ENCODE measurements around the gene MPP4. TPM values are rescaled to one million over a fixed set of nuclear protein-coding genes. Genes with fewer than 3 reads are reported as not detected.

Gene MPP4
- total RNA-seq: not detected

- H3K9me3 Mint-ChIP-seq: no peaks in the 10 kb centered on the region
- DNase-seq (no peak), ATAC-seq (replicated peaks in 1 of 2) (no peak)
- no peaks in the 10 kb centered on the region for H3K27me3 Mint-ChIP-seq (ENCODE audit: low read depth)
- no peak within 1 kb of the TSS for H3K27ac Mint-ChIP-seq
- H3K4me1 Mint-ChIP-seq (ENCODE audit: low read depth): peaks cover 8% of the 10 kb centered on the region
- no peaks in the 10 kb centered on the region for H3K36me3 Mint-ChIP-seq (ENCODE audit: insufficient read depth in 2 of 2)
- H3K4me3 Mint-ChIP-seq: no peak within 1 kb of the TSS
These were observed at the start of gene MPP4 for GRCh38 chr2:201698588-201699226. MPP4 (minus strand) TSS chr2:201698644; CDS start chr2:201693954, 4,690 bp downstream.

- H3K36me3 Mint-ChIP-seq (ENCODE audit: insufficient read depth in 2 of 2): peaks cover 1 to 2% of the 10 kb centered on the region in 2 donors
- no peaks in the 10 kb centered on the region for H3K4me1 Mint-ChIP-seq (ENCODE audit: low read depth)
- no peaks in the 10 kb centered on the region for H3K27me3 Mint-ChIP-seq (ENCODE audit: low read depth)
- H3K27ac Mint-ChIP-seq: no peak overlapping the region
- no peaks in the 10 kb centered on the region for H3K9me3 Mint-ChIP-seq
- ATAC-seq (replicated peaks in 1 of 2): no peak
- H3K4me3 Mint-ChIP-seq: no peak overlapping the region
- no peak for DNase-seq
These were observed 48.1 kb upstream of the MPP4 start for GRCh38 chr2:201746551-201746950.

GRCh38 chr2:201735486-201735885 is 37.0 kb upstream of the MPP4 start:
- peaks cover 13% of the 10 kb centered on the region for H3K4me1 Mint-ChIP-seq (ENCODE audit: low read depth)
- ATAC-seq (replicated peaks in 1 of 2) (no peak), DNase-seq (no peak)
- no peak overlapping the region for H3K27ac Mint-ChIP-seq
- no peak overlapping the region for H3K4me3 Mint-ChIP-seq
- H3K27me3 Mint-ChIP-seq (ENCODE audit: low read depth): no peaks in the 10 kb centered on the region
- peaks cover 0 to 4% of the 10 kb centered on the region in 2 donors for H3K9me3 Mint-ChIP-seq
- peaks cover 0 to 13% of the 10 kb centered on the region in 2 donors for H3K36me3 Mint-ChIP-seq (ENCODE audit: insufficient read depth in 2 of 2)

GRCh38 chr2:201734111-201734510 is 35.7 kb upstream of the MPP4 start:
- H3K27ac Mint-ChIP-seq: no peak overlapping the region
- no peak for ATAC-seq (replicated peaks in 1 of 2)
- H3K36me3 Mint-ChIP-seq (ENCODE audit: insufficient read depth in 2 of 2): peaks cover 0 to 13% of the 10 kb centered on the region in 2 donors
- H3K4me3 Mint-ChIP-seq: no peak overlapping the region
- H3K9me3 Mint-ChIP-seq: peaks cover 0 to 4% of the 10 kb centered on the region in 2 donors
- H3K4me1 Mint-ChIP-seq (ENCODE audit: low read depth): peaks cover 13% of the 10 kb centered on the region
- no peak for DNase-seq
- no peaks in the 10 kb centered on the region for H3K27me3 Mint-ChIP-seq (ENCODE audit: low read depth)

- H3K4me3 Mint-ChIP-seq: no peak overlapping the region
- H3K36me3 Mint-ChIP-seq (ENCODE audit: insufficient read depth in 2 of 2): peaks cover 0 to 13% of the 10 kb centered on the region in 2 donors
These were observed 35.1 kb upstream of the MPP4 start for GRCh38 chr2:201733544-201733943.

GRCh38 chr2:201730651-201731285 is 32.3 kb upstream of the MPP4 start:
- Mint-ChIP-seq H3K36me3 (ENCODE audit: insufficient read depth in 2 of 2) (peaks cover 0 to 7% of the 10 kb centered on the region in 2 donors), H3K27ac (peak overlapping the region; percentile 65), H3K4me1 (ENCODE audit: low read depth) (peaks cover 13% of the 10 kb centered on the region), H3K27me3 (ENCODE audit: low read depth) (no peaks in the 10 kb centered on the region), H3K9me3 (peaks cover 0 to 3% of the 10 kb centered on the region in 2 donors), H3K4me3 (peak overlapping the region in 1 of 2 donors; percentile 37)
- peak; percentile 5 to 21 for DNase-seq
- peak; percentile 92 to 94 for ATAC-seq (replicated peaks in 1 of 2)

More at GRCh38 chr2:201733544-201733943, 35.1 kb upstream of the MPP4 start:
- no peak for ATAC-seq (replicated peaks in 1 of 2)
- DNase-seq: no peak
- H3K9me3 Mint-ChIP-seq: peaks cover 0 to 4% of the 10 kb centered on the region in 2 donors
- peaks cover 13% of the 10 kb centered on the region for H3K4me1 Mint-ChIP-seq (ENCODE audit: low read depth)
- H3K27me3 Mint-ChIP-seq (ENCODE audit: low read depth): no peaks in the 10 kb centered on the region
- H3K27ac Mint-ChIP-seq: no peak overlapping the region

- DNase-seq: no peak
- H3K27ac Mint-ChIP-seq: no peak overlapping the region
- peaks cover 2 to 16% of the 10 kb centered on the region in 2 donors for H3K36me3 Mint-ChIP-seq (ENCODE audit: insufficient read depth in 2 of 2)
- no peaks in the 10 kb centered on the region for H3K27me3 Mint-ChIP-seq (ENCODE audit: low read depth)
- no peaks in the 10 kb centered on the region for H3K4me1 Mint-ChIP-seq (ENCODE audit: low read depth)
- no peak overlapping the region for H3K4me3 Mint-ChIP-seq
- peaks cover 0 to 2% of the 10 kb centered on the region in 2 donors for H3K9me3 Mint-ChIP-seq
- no peak for ATAC-seq (replicated peaks in 1 of 2)
These were observed 17.0 kb upstream of the MPP4 start for GRCh38 chr2:201715459-201715858.

GRCh38 chr2:201712726-201713125 is 14.3 kb upstream of the MPP4 start:
- H3K36me3 Mint-ChIP-seq (ENCODE audit: insufficient read depth in 2 of 2): peaks cover 0 to 4% of the 10 kb centered on the region in 2 donors

GRCh38 chr2:201709747-201710146 is 11.3 kb upstream of the MPP4 start:
- DNase-seq (no peak), ATAC-seq (replicated peaks in 1 of 2) (no peak)
- Mint-ChIP-seq H3K27me3 (ENCODE audit: low read depth) (no peaks in the 10 kb centered on the region), H3K27ac (no peak overlapping the region), H3K36me3 (ENCODE audit: insufficient read depth in 2 of 2) (peaks cover 0 to 4% of the 10 kb centered on the region in 2 donors), H3K4me3 (no peak overlapping the region), H3K4me1 (ENCODE audit: low read depth) (no peaks in the 10 kb centered on the region), H3K9me3 (no peaks in the 10 kb centered on the region)

More at GRCh38 chr2:201712726-201713125, 14.3 kb upstream of the MPP4 start:
- Mint-ChIP-seq H3K4me3 (no peak overlapping the region), H3K9me3 (no peaks in the 10 kb centered on the region), H3K27me3 (ENCODE audit: low read depth) (no peaks in the 10 kb centered on the region), H3K4me1 (ENCODE audit: low read depth) (no peaks in the 10 kb centered on the region), H3K27ac (no peak overlapping the region)
- DNase-seq: no peak
- no peak for ATAC-seq (replicated peaks in 1 of 2)

- Mint-ChIP-seq H3K4me3 (no peak overlapping the region), H3K36me3 (ENCODE audit: insufficient read depth in 2 of 2) (peaks cover 0 to 6% of the 10 kb centered on the region in 2 donors), H3K9me3 (no peaks in the 10 kb centered on the region), H3K4me1 (ENCODE audit: low read depth) (no peaks in the 10 kb centered on the region), H3K27me3 (ENCODE audit: low read depth) (no peaks in the 10 kb centered on the region), H3K27ac (no peak overlapping the region)
- no peak for ATAC-seq (replicated peaks in 1 of 2)
- no peak for DNase-seq
These were observed 10.6 kb upstream of the MPP4 start for GRCh38 chr2:201709049-201709448.

GRCh38 chr2:201707753-201708152 is 9.3 kb upstream of the MPP4 start:
- H3K36me3 Mint-ChIP-seq (ENCODE audit: insufficient read depth in 2 of 2): peaks cover 0 to 5% of the 10 kb centered on the region in 2 donors
- H3K27ac Mint-ChIP-seq: no peak overlapping the region

GRCh38 chr2:201707142-201707541 is 8.7 kb upstream of the MPP4 start:
- Mint-ChIP-seq H3K9me3 (no peaks in the 10 kb centered on the region), H3K36me3 (ENCODE audit: insufficient read depth in 2 of 2) (peaks cover 0 to 5% of the 10 kb centered on the region in 2 donors), H3K27ac (no peak overlapping the region), H3K4me3 (no peak overlapping the region), H3K27me3 (ENCODE audit: low read depth) (no peaks in the 10 kb centered on the region), H3K4me1 (ENCODE audit: low read depth) (no peaks in the 10 kb centered on the region)
- DNase-seq (no peak), ATAC-seq (replicated peaks in 1 of 2) (no peak)

More at GRCh38 chr2:201707753-201708152, 9.3 kb upstream of the MPP4 start:
- H3K9me3 Mint-ChIP-seq: no peaks in the 10 kb centered on the region
- H3K4me1 Mint-ChIP-seq (ENCODE audit: low read depth): no peaks in the 10 kb centered on the region
- no peak for DNase-seq
- no peak for ATAC-seq (replicated peaks in 1 of 2)
- H3K27me3 Mint-ChIP-seq (ENCODE audit: low read depth): no peaks in the 10 kb centered on the region
- no peak overlapping the region for H3K4me3 Mint-ChIP-seq

- Mint-ChIP-seq H3K27me3 (ENCODE audit: low read depth) (no peaks in the 10 kb centered on the region), H3K4me1 (ENCODE audit: low read depth) (no peaks in the 10 kb centered on the region), H3K27ac (no peak overlapping the region), H3K9me3 (no peaks in the 10 kb centered on the region), H3K4me3 (no peak overlapping the region), H3K36me3 (ENCODE audit: insufficient read depth in 2 of 2) (peaks cover 0 to 5% of the 10 kb centered on the region in 2 donors)
- DNase-seq: no peak
- ATAC-seq (replicated peaks in 1 of 2): no peak
These were observed 6.1 kb upstream of the MPP4 start for GRCh38 chr2:201704536-201704935.

Data from activated T-cell treated with anti-CD3 and anti-CD28 coated beads, Interleukin-2, amount 50 U/mL, for 72 hours (primary cell).